Lung (tissue), 12 donors: ENCODE data around the gene IRX4. TPM values are rescaled to one million over a fixed set of nuclear protein-coding genes. Genes with fewer than 3 reads are reported as not detected.

Experiments used
- ATAC-seq: fragments of 200-7000 bp; cut with Tn5 transposase; one replicate; pipeline ENCODE4 v1.9.1; 2020; ENCODE audit warnings: moderate number of reproducible peaks; ENCODE audit not compliant: insufficient read depth, low FRiP score
- DNase-seq, 3 donors: peaks; one replicate each; pipeline ENCODE4 v3.0.0-alpha.2; 2013 to 2017
- H3K27ac ChIP-seq, 2 donors: one replicate each; pipeline ENCODE4 v1.5.1; 2013; ENCODE audit warnings: mild to moderate bottlenecking in 2 of 2, moderate library complexity in 2 of 2, control low read depth in 1 of 2, inconsistent platforms in 1 of 2, low read depth in 1 of 2, low read length in 1 of 2
- H3K27me3 ChIP-seq, 3 donors: one replicate each; pipeline ENCODE4 v1.5.1; 2013; ENCODE audit warnings: low read length in 2 of 3; ENCODE audit not compliant: control insufficient read depth in 3 of 3, insufficient read depth in 3 of 3
- H3K36me3 ChIP-seq, 4 donors: one replicate each; pipeline ENCODE4 v1.5.1; 2013; ENCODE audit warnings: low read length in 4 of 4, mild to moderate bottlenecking in 1 of 4, moderate library complexity in 1 of 4; ENCODE audit not compliant: control insufficient read depth in 4 of 4, insufficient read depth in 4 of 4
- H3K4me1 ChIP-seq, 5 donors: one replicate each; pipeline ENCODE4 v1.5.1; 2013; ENCODE audit warnings: low read length in 5 of 5, mild to moderate bottlenecking in 2 of 5, moderate library complexity in 1 of 5; ENCODE audit not compliant: control insufficient read depth in 5 of 5, insufficient read depth in 5 of 5
- H3K4me3 ChIP-seq: one replicate; pipeline ENCODE4 v1.5.1; 2013; ENCODE audit warnings: mild to moderate bottlenecking, control low read depth, moderate library complexity
- H3K9ac ChIP-seq, 2 donors: one replicate each; pipeline ENCODE4 v1.5.1; 2013; ENCODE audit warnings: low read length in 2 of 2, control low read depth in 1 of 2; ENCODE audit not compliant: insufficient read depth in 1 of 2
- H3K9me3 ChIP-seq, 4 donors: one replicate each; pipeline ENCODE4 v1.5.1; 2013; ENCODE audit warnings: low read length in 3 of 4, mild to moderate bottlenecking in 1 of 4, moderate library complexity in 1 of 4; ENCODE audit not compliant: control insufficient read depth in 4 of 4, insufficient read depth in 3 of 4
- CTCF ChIP-seq: IDR thresholded peaks from 2 replicates; pipeline ENCODE4 v1.5.1; 2012; ENCODE audit warnings: mild to moderate bottlenecking; ENCODE audit errors: control extremely low read depth, extremely low read depth
- WGBS, 2 donors: extraction: QIAGEN DNeasy Blood & Tissue Kit; methylation state at CpG; one replicate each; pipeline ENCODE4 v1.1.7; 2013; 5-methylcytosine and 5-hydroxymethylcytosine counted together
- polyA plus RNA-seq, 2 donors: library from polyadenylated mRNA; stranded (reverse); fragments of 200-250 nt; gene quantifications; one replicate each; pipeline ENCODE4 v1.2.1, GENCODE V29; 2013
- total RNA-seq, 2 donors: library from RNA; depleted of rRNA in 1 of 2; stranded (reverse); fragments of >200 nt in 1 of 2; gene quantifications; one replicate each; pipeline ENCODE4 v1.2.1, GENCODE V29; 2014 to 2021
- donor health status: control.
- donor health status: control.
- donor health status: Bipolar disorder and iron deficiency.
- donor health status: healthy.
- donor health status: DM: yes; HTN: yes; CAD: no.

IRX4 gene
- total and polyA plus RNA-seq, 4 donors: 0.02 TPM; not detected in 3

DNA sequence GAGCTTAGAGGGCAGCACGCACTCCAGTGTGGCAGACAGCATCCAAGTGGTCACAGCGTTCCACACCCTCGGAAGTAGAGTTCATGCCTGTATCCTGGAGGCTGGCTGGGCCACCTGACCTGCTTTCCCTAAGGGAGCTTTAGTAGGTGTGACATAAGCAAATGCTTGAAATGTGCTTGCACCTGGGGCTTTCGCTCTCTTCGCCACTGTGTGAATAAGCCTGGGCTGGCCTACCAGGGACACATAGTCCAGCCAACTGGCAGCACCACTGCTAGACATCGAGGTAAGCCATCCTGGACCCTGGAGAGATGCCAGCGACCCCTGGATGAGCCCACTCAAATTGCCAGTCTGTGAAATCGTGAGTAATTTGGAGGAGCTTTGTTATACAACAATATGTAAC lies 24.9 kb upstream of the IRX4 start:
- no peak for TF ChIP-seq CTCF
- Histone ChIP-seq H3K9ac (no peak overlapping the region), H3K9me3 (peaks cover 0 to 15% (median 3%) of the 10 kb centered on the region in 4 donors), H3K36me3 (no peaks in the 10 kb centered on the region), H3K27ac (no peak overlapping the region), H3K4me1 (no peaks in the 10 kb centered on the region), H3K4me3 (no peak overlapping the region), H3K27me3 (peaks cover 0 to 5% (median 0%) of the 10 kb centered on the region in 3 donors)
- DNase-seq (no peak), ATAC-seq (no peak)
- 70 to 83% methylated on average over 8 of the region's 8 CpGs for WGBS, 2 donors

DNA sequence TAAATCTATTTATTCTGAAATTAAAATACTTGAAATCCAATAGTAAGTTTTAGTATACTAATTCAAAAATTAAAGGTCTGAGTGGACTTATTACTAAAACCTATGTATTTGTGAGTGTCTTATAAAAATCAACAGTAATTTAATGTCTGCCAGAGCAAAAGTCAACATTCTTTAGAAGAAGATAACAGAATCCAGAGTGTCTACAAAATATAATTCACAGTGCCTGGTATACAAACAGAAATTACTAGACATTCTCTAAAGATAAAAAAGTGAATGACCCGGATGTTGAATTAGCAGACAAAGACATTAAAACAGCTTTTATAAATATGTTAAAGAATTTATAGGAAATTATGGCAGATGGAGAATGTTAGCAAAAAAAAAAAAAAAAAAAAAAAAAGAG lies 22.4 kb upstream of the IRX4 start:
- ATAC-seq (no peak), DNase-seq (no peak)
- TF ChIP-seq CTCF: no peak
- 91 to 93% methylated on average over 1 of the region's 1 CpG for WGBS, 2 donors
- H3K4me3 ChIP-seq: no peak overlapping the region
- H3K27ac ChIP-seq: no peak overlapping the region
- peaks cover 0 to 23% (median 3%) of the 10 kb centered on the region in 4 donors for H3K9me3 ChIP-seq
- H3K9ac ChIP-seq: no peak overlapping the region
- H3K27me3 ChIP-seq: peaks cover 0 to 2% (median 0%) of the 10 kb centered on the region in 3 donors
- H3K36me3 ChIP-seq: no peaks in the 10 kb centered on the region
- H3K4me1 ChIP-seq: no peaks in the 10 kb centered on the region

DNA sequence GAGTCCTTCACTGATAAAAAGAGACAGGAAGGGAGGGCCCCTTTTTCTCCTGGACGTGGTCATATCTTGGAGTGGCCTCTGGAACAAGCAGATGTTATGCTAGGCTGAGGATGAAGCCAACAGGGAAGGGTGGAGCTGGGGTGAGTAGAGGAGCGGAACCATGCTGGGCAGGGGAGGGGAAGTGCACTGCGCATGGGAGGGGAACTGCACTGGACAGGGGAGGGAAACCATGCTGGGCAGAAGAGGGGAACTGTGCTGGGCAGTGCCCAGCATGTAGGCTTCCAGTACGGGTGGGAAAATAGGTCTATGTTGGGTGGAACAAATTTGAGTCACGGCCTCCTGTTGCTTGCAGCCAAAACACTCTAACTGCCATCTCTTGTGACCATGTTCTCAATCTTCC lies 19.3 kb upstream of the IRX4 start:
- Histone ChIP-seq H3K9ac (no peak overlapping the region), H3K4me1 (no peaks in the 10 kb centered on the region), H3K27ac (no peak overlapping the region), H3K27me3 (peaks cover 0 to 10% (median 9%) of the 10 kb centered on the region in 3 donors), H3K4me3 (no peak overlapping the region), H3K36me3 (no peaks in the 10 kb centered on the region), H3K9me3 (peaks cover 0 to 20% (median 3%) of the 10 kb centered on the region in 4 donors)
- TF ChIP-seq CTCF: no peak
- WGBS, 2 donors: 78% methylated on average over 5 of the region's 5 CpGs
- no peak for ATAC-seq
- DNase-seq: no peak

GRCh38 chr5:1901061-1901460 lies 18.3 kb upstream of the IRX4 start:
- Histone ChIP-seq H3K36me3 (no peaks in the 10 kb centered on the region), H3K9me3 (peaks cover 0 to 20% (median 3%) of the 10 kb centered on the region in 4 donors)
- no peak for TF ChIP-seq CTCF

More at GRCh38 chr5:1901061-1901460, 18.3 kb upstream of the IRX4 start:
- Histone ChIP-seq H3K27ac (no peak overlapping the region), H3K4me1 (no peaks in the 10 kb centered on the region), H3K9ac (no peak overlapping the region), H3K27me3 (peaks cover 2 to 18% (median 9%) of the 10 kb centered on the region in 3 donors), H3K4me3 (no peak overlapping the region)
- ATAC-seq (no peak), DNase-seq (no peak)
- WGBS, 2 donors: 78 to 85% methylated on average over 5 of the region's 5 CpGs
